ENCODE data around the gene GAGE12C.
"Not testable (repeated sequence)": the region's sequence is repeated elsewhere in the genome, so short reads cannot be mapped to it uniquely, and the experiment has no call there.

Gene GAGE12C

DNA sequence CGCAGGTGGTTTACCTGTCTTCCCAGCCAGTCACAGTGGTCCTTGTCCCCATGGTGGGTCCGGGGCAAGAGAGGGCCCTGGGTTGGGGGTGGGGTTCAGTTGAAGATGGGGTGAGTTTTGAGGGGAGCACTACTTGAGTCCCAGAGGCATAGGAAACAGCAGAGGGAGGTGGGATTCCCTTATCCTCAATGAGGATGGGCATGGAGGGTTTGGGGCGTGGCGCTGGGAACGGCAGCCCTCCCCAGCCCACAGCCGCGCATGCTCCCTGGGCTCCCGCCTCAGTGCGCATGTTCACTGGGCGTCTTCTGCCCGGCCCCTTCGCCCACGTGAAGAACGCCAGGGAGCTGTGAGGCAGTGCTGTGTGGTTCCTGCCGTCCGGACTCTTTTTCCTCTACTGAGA, at the start of gene GAGE12C:
Gene GAGE12C, plus strand, starts transcription at position 301 of the 400 bp plus-strand sequence. CDS start 1,155 bp downstream, outside the sequence.
- not testable (repeated sequence) for DNase-seq

- DNase-seq, result not testable (repeated sequence)
Observed at GRCh38 chrX:49541433-49541832, 9.5 kb downstream of the GAGE12C start, which contains the start of gene GAGE12D. TSS of gene GAGE12D (plus strand) at chrX:49541733. CDS start at chrX:49542888, 1,155 bp downstream.

GRCh38 chrX:49550989-49551388, 19.0 kb downstream of the GAGE12C start, which contains the start of gene GAGE12E:
TSS of gene GAGE12E (plus strand) at chrX:49551289. CDS start at chrX:49552444, 1,155 bp downstream.
- DNase-seq, result not testable (repeated sequence)

GRCh38 chrX:49560542-49560941, 28.6 kb downstream of the GAGE12C start, which contains the start of gene GAGE12F:
TSS of gene GAGE12F (plus strand) at chrX:49560842. CDS start at chrX:49561997, 1,155 bp downstream.
- not testable (repeated sequence) for DNase-seq

DNA sequence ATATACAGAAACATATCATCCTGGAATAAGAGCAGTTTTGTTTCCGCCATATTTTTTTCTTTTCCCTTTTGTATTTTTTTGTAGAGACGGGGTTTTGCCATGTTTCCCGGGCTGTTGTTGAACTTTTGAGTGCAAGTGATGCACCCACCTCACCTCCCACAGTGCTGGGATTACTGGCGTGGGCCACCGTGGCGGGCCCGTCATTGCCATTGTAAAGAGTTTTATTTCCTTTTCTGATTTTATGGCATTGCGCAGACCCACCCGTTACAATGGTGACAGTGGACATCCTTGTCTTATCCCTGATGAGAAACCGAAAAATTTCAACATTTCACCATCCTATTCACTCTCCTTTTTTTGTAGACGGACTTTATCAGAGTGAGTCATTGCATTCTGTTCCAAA, 36.8 kb downstream of the GAGE12C start:
- DNase-seq, result not testable (repeated sequence)

- DNase-seq, result not testable (repeated sequence)
Observed at GRCh38 chrX:49569152-49569551, 37.2 kb downstream of the GAGE12C start.

DNA sequence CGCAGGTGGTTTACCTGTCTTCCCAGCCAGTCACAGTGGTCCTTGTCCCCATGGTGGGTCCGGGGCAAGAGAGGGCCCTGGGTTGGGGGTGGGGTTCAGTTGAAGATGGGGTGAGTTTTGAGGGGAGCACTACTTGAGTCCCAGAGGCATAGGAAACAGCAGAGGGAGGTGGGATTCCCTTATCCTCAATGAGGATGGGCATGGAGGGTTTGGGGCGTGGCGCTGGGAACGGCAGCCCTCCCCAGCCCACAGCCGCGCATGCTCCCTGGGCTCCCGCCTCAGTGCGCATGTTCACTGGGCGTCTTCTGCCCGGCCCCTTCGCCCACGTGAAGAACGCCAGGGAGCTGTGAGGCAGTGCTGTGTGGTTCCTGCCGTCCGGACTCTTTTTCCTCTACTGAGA, 38.1 kb downstream of the GAGE12C start, which contains the start of gene GAGE12G:
Gene GAGE12G, plus strand, starts transcription at position 301 of the 400 bp plus-strand sequence. CDS start 1,155 bp downstream, outside the sequence.
- not testable (repeated sequence) for DNase-seq

GRCh38 chrX:49579649-49580048, 47.7 kb downstream of the GAGE12C start, which contains the start of gene GAGE12H:
TSS of gene GAGE12H (plus strand) at chrX:49579949. CDS start at chrX:49581104, 1,155 bp downstream.
- DNase-seq, result not testable (repeated sequence)

All from stimulated activated CD4-positive, alpha-beta T cell treated with anti-CD3 and anti-CD28 coated beads, Interleukin-4, amount 100 ng/mL, for 24 hours (primary cell).